ENCODE measurements around the gene MAST1.
A peak's percentile ranks its signal among the peaks of the same experiment; 100 is the strongest.
"Not testable (repeated sequence)": the region's sequence is repeated elsewhere in the genome, so short reads cannot be mapped to it uniquely, and the experiment has no call there.

MAST1 gene

GRCh38 chr19:12890787-12891552, 52.7 kb downstream of the MAST1 start, which contains the start of gene GCDH:
Gene GCDH (plus strand): TSS chr19:12891160. CDS start chr19:12891305, 145 bp downstream.
- H3K9me3 ChIP-seq, result no peaks in the 10 kb centered on the region
- peak; percentile 99 for DNase-seq (ENCODE audit: low spot score in 2 of 2)
- no peaks in the 10 kb centered on the region for H3K27me3 ChIP-seq (ENCODE audit: low read depth)
- H3K4me1 ChIP-seq, result peaks cover 5% of the 10 kb centered on the region; the same call in 1 of the 2 replicates
- H3K36me3 ChIP-seq (replicated peaks), result peaks cover 17% of the 10 kb centered on the region
- peak within 1 kb of the TSS; percentile 74 for H3K4me3 ChIP-seq
- in situ Hi-C loops (cut with MboI; ENCODE audit: low sequenced_read_pairs), result no loop called here

GRCh38 chr19:12891553-12892021, 53.3 kb downstream of the MAST1 start:
- peak overlapping the region; percentile 74 for H3K4me3 ChIP-seq
- DNase-seq (ENCODE audit: low spot score in 2 of 2), result no peak
- no peaks in the 10 kb centered on the region for H3K9me3 ChIP-seq
- in situ Hi-C loops (cut with MboI; ENCODE audit: low sequenced_read_pairs), result no loop called here
- H3K36me3 ChIP-seq (replicated peaks), result peaks cover 23% of the 10 kb centered on the region
- H3K27me3 ChIP-seq (ENCODE audit: low read depth), result no peaks in the 10 kb centered on the region
- H3K4me1 ChIP-seq, result peaks cover 5% of the 10 kb centered on the region; the same call in 1 of the 2 replicates

GRCh38 chr19:12893582-12893981, 55.3 kb downstream of the MAST1 start:
- Histone ChIP-seq H3K27me3 (ENCODE audit: low read depth) (no peaks in the 10 kb centered on the region), H3K4me1 (peaks cover 5% of the 10 kb centered on the region; the same call in 1 of the 2 replicates), H3K36me3 (replicated peaks) (peaks cover 26% of the 10 kb centered on the region), H3K9me3 (no peaks in the 10 kb centered on the region), H3K4me3 (no peak overlapping the region)
- in situ Hi-C loops (cut with MboI; ENCODE audit: low sequenced_read_pairs), result no loop called here
- DNase-seq (ENCODE audit: low spot score in 2 of 2), result no peak

- no peak for DNase-seq (ENCODE audit: low spot score in 2 of 2)
- no peak overlapping the region for H3K4me3 ChIP-seq
- in situ Hi-C loops (cut with MboI; ENCODE audit: low sequenced_read_pairs), result no loop called here
- H3K4me1 ChIP-seq, result peaks cover 3% of the 10 kb centered on the region; the same call in 1 of the 2 replicates
- H3K27me3 ChIP-seq (ENCODE audit: low read depth), result no peaks in the 10 kb centered on the region
- H3K36me3 ChIP-seq (replicated peaks), result peaks cover 29% of the 10 kb centered on the region
- H3K9me3 ChIP-seq, result no peaks in the 10 kb centered on the region
These were observed 58.1 kb downstream of the MAST1 start for GRCh38 chr19:12896460-12896859.

- Histone ChIP-seq H3K4me3 (no peak overlapping the region), H3K36me3 (replicated peaks) (peaks cover 18% of the 10 kb centered on the region), H3K9me3 (no peaks in the 10 kb centered on the region), H3K27me3 (ENCODE audit: low read depth) (no peaks in the 10 kb centered on the region), H3K4me1 (no peaks in the 10 kb centered on the region)
- no peak for DNase-seq (ENCODE audit: low spot score in 2 of 2)
- in situ Hi-C loops (cut with MboI; ENCODE audit: low sequenced_read_pairs), result no loop called here
These were observed 61.7 kb downstream of the MAST1 start for GRCh38 chr19:12899891-12900518.

- Histone ChIP-seq H3K27me3 (ENCODE audit: low read depth) (no peaks in the 10 kb centered on the region), H3K9me3 (no peaks in the 10 kb centered on the region), H3K4me1 (no peaks in the 10 kb centered on the region; the same call in 1 of the 2 replicates), H3K4me3 (no peak overlapping the region), H3K36me3 (replicated peaks) (no peaks in the 10 kb centered on the region)
- in situ Hi-C loops (cut with MboI; ENCODE audit: low sequenced_read_pairs), result no loop called here
- no peak for DNase-seq (ENCODE audit: low spot score in 2 of 2)
These were observed 68.9 kb downstream of the MAST1 start for GRCh38 chr19:12907166-12907565.

- Histone ChIP-seq H3K4me1 (peaks cover 7% of the 10 kb centered on the region), H3K9me3 (no peaks in the 10 kb centered on the region), H3K4me3 (no peak overlapping the region), H3K36me3 (replicated peaks) (no peaks in the 10 kb centered on the region), H3K27me3 (ENCODE audit: low read depth) (no peaks in the 10 kb centered on the region)
- DNase-seq (ENCODE audit: low spot score in 2 of 2), result no peak
- in situ Hi-C loops (cut with MboI; ENCODE audit: low sequenced_read_pairs), result no loop called here
These were observed 74.3 kb downstream of the MAST1 start for GRCh38 chr19:12912571-12912970.

GRCh38 chr19:12913011-12913561, 74.8 kb downstream of the MAST1 start:
- peak in 1 of 2 experiments; percentile 67 for DNase-seq (ENCODE audit: low spot score in 2 of 2)
- no peak overlapping the region for H3K4me3 ChIP-seq
- in situ Hi-C loops (cut with MboI; ENCODE audit: low sequenced_read_pairs), result no loop called here

GRCh38 chr19:12913851-12914690, 75.8 kb downstream of the MAST1 start:
- H3K9me3 ChIP-seq, result no peaks in the 10 kb centered on the region; the same call in 1 of the 2 replicates
- no peak for DNase-seq (ENCODE audit: low spot score in 2 of 2)
- H3K27me3 ChIP-seq (ENCODE audit: low read depth), result no peaks in the 10 kb centered on the region
- no peak overlapping the region for H3K4me3 ChIP-seq
- peaks cover 9% of the 10 kb centered on the region for H3K4me1 ChIP-seq
- in situ Hi-C loops (cut with MboI; ENCODE audit: low sequenced_read_pairs), result no loop called here
- no peaks in the 10 kb centered on the region for H3K36me3 ChIP-seq (replicated peaks)

More at GRCh38 chr19:12913011-12913561, 74.8 kb downstream of the MAST1 start:
- no peaks in the 10 kb centered on the region for H3K27me3 ChIP-seq (ENCODE audit: low read depth)
- no peaks in the 10 kb centered on the region for H3K36me3 ChIP-seq (replicated peaks)
- peaks cover 7% of the 10 kb centered on the region for H3K4me1 ChIP-seq
- H3K9me3 ChIP-seq, result no peaks in the 10 kb centered on the region; the same call in 1 of the 2 replicates

- in situ Hi-C loops (cut with MboI; ENCODE audit: low sequenced_read_pairs); H3K27me3 ChIP-seq (ENCODE audit: low read depth); DNase-seq (ENCODE audit: low spot score in 2 of 2); H3K36me3 ChIP-seq (replicated peaks); H3K4me3 ChIP-seq; H3K9me3 ChIP-seq; H3K4me1 ChIP-seq: not testable (repeated sequence)
These were observed 77.5 kb downstream of the MAST1 start for GRCh38 chr19:12915860-12916259.

- Histone ChIP-seq H3K27me3 (ENCODE audit: low read depth) (no peaks in the 10 kb centered on the region), H3K4me3 (no peak overlapping the region), H3K4me1 (peaks cover 5% of the 10 kb centered on the region; the same call in 1 of the 2 replicates), H3K36me3 (replicated peaks) (peaks cover 11% of the 10 kb centered on the region), H3K9me3 (no peaks in the 10 kb centered on the region; the same call in 1 of the 2 replicates)
- in situ Hi-C loops (cut with MboI; ENCODE audit: low sequenced_read_pairs), result no loop called here
- no peak for DNase-seq (ENCODE audit: low spot score in 2 of 2)
These were observed 79.9 kb downstream of the MAST1 start for GRCh38 chr19:12918253-12918652.

GRCh38 chr19:12921047-12921446, 82.7 kb downstream of the MAST1 start:
- H3K36me3 ChIP-seq (replicated peaks), result peaks cover 37% of the 10 kb centered on the region
- in situ Hi-C loops (cut with MboI; ENCODE audit: low sequenced_read_pairs), result no loop called here
- no peak overlapping the region for H3K4me3 ChIP-seq
- H3K9me3 ChIP-seq, result no peaks in the 10 kb centered on the region; the same call in 1 of the 2 replicates
- no peak for DNase-seq (ENCODE audit: low spot score in 2 of 2)
- no peaks in the 10 kb centered on the region for H3K27me3 ChIP-seq (ENCODE audit: low read depth)
- peaks cover 2% of the 10 kb centered on the region; the same call in 1 of the 2 replicates for H3K4me1 ChIP-seq

- in situ Hi-C loops (cut with MboI; ENCODE audit: low sequenced_read_pairs), result no loop called here
- H3K4me1 ChIP-seq, result peaks cover 2% of the 10 kb centered on the region; the same call in 1 of the 2 replicates
These were observed 84.6 kb downstream of the MAST1 start for GRCh38 chr19:12922959-12923358.

More at GRCh38 chr19:12922959-12923358, 84.6 kb downstream of the MAST1 start:
- Histone ChIP-seq H3K4me3 (no peak overlapping the region), H3K9me3 (no peaks in the 10 kb centered on the region; the same call in 1 of the 2 replicates), H3K36me3 (replicated peaks) (peaks cover 52% of the 10 kb centered on the region), H3K27me3 (ENCODE audit: low read depth) (no peaks in the 10 kb centered on the region)
- DNase-seq (ENCODE audit: low spot score in 2 of 2), result no peak

Measured in HAP-1 (cell line).